ENCODE measurements around the gene CASP2. TPM values are rescaled to one million over a fixed set of nuclear protein-coding genes. Genes with fewer than 3 reads are reported as not detected.

CASP2 gene
- total RNA-seq, 2 donors from 2014 or later, result 33.9 to 47.0 TPM

DNA sequence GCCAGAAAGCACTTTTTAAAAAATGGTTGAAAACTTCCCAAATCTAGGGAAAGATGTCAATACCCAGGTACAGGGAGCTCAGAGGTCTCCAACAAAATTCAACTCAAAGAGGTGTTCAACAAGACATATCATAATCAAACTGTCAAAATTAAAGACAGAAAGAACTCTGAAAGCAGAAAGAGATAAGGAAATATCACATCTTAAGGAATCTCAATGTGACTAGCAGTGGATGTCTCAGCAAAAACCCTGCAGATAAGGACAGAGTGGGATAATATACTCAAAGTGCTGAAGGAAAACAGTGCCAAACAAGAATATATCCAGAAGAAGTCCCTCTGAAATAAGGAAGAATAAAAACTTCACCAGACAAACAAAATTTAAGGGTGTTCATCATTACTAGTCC is 38.0 kb upstream of the CASP2 start:
- Histone ChIP-seq H3K9ac (ENCODE audit: low read depth in 2 of 2, low read length in 2 of 2) (no peak overlapping the region), H3K27ac (no peak overlapping the region), H3K36me3 (no peaks in the 10 kb centered on the region), H3K4me1 (peaks cover 4% of the 10 kb centered on the region), H3K27me3 (no peaks in the 10 kb centered on the region), H3K4me3 (no peak overlapping the region), H3K9me3 (no peaks in the 10 kb centered on the region)
- intact Hi-C loops (cut with DNase I), result no loop called here
- DNase-seq, result no peak
- TF ChIP-seq, protein P1, sequence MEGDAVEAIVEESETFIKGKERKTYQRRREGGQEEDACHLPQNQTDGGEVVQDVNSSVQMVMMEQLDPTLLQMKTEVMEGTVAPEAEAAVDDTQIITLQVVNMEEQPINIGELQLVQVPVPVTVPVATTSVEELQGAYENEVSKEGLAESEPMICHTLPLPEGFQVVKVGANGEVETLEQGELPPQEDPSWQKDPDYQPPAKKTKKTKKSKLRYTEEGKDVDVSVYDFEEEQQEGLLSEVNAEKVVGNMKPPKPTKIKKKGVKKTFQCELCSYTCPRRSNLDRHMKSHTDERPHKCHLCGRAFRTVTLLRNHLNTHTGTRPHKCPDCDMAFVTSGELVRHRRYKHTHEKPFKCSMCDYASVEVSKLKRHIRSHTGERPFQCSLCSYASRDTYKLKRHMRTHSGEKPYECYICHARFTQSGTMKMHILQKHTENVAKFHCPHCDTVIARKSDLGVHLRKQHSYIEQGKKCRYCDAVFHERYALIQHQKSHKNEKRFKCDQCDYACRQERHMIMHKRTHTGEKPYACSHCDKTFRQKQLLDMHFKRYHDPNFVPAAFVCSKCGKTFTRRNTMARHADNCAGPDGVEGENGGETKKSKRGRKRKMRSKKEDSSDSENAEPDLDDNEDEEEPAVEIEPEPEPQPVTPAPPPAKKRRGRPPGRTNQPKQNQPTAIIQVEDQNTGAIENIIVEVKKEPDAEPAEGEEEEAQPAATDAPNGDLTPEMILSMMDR (IDR thresholded peaks at IDR 0.05), result no peak

DNA sequence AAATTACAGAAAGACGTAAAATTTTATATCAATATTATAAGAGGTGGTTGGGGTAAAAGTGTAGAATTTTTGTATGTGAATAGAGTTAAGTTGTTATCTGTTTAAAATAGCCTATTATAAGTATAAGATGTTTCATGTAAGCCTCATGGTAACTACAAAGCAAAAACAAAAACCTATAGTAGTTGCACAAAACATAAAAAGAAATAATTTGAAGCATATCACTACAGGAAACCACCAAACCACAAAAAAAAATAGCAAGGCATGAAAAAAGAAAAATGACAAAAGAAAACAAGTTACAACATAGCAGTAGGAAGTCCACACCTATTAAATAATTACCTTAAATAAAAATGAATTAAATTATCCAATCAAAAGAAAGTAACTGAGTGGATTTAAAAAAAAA is 37.3 kb upstream of the CASP2 start:
- no peak overlapping the region for H3K4me3 ChIP-seq
- H3K27ac ChIP-seq, result no peak overlapping the region
- intact Hi-C loops (cut with DNase I), result no loop called here
- TF ChIP-seq, protein P1 (IDR thresholded peaks at IDR 0.05), result no peak
- no peaks in the 10 kb centered on the region for H3K9me3 ChIP-seq
- no peak for DNase-seq
- no peaks in the 10 kb centered on the region for H3K4me1 ChIP-seq
- no peaks in the 10 kb centered on the region for H3K36me3 ChIP-seq
- no peak overlapping the region for H3K9ac ChIP-seq (ENCODE audit: low read depth in 2 of 2, low read length in 2 of 2)
- H3K27me3 ChIP-seq, result no peaks in the 10 kb centered on the region

GRCh38 chr7:143252006-143252405 is 36.1 kb upstream of the CASP2 start:
- no peaks in the 10 kb centered on the region for H3K4me1 ChIP-seq
- H3K27me3 ChIP-seq, result no peaks in the 10 kb centered on the region
- no peaks in the 10 kb centered on the region for H3K9me3 ChIP-seq
- no peak overlapping the region for H3K4me3 ChIP-seq
- TF ChIP-seq, protein P1 (IDR thresholded peaks at IDR 0.05), result no peak
- H3K9ac ChIP-seq (ENCODE audit: low read depth in 2 of 2, low read length in 2 of 2), result no peak overlapping the region
- no peak for DNase-seq
- H3K36me3 ChIP-seq, result no peaks in the 10 kb centered on the region
- no peak overlapping the region for H3K27ac ChIP-seq
- intact Hi-C loops (cut with DNase I), result no loop called here

- Histone ChIP-seq H3K27ac (no peak overlapping the region), H3K4me1 (no peaks in the 10 kb centered on the region), H3K27me3 (no peaks in the 10 kb centered on the region), H3K9me3 (no peaks in the 10 kb centered on the region), H3K4me3 (no peak overlapping the region), H3K9ac (ENCODE audit: low read depth in 2 of 2, low read length in 2 of 2) (no peak overlapping the region), H3K36me3 (no peaks in the 10 kb centered on the region)
- TF ChIP-seq, protein P1 (IDR thresholded peaks at IDR 0.05), result no peak
- intact Hi-C loops (cut with DNase I), result no loop called here
- DNase-seq, result no peak
Measured at GRCh38 chr7:143255564-143255963, 32.6 kb upstream of the CASP2 start.

- H3K4me1 ChIP-seq, result no peaks in the 10 kb centered on the region
- no peaks in the 10 kb centered on the region for H3K36me3 ChIP-seq
- no peak for DNase-seq
- TF ChIP-seq, protein P1 (IDR thresholded peaks at IDR 0.05), result no peak
- no peaks in the 10 kb centered on the region for H3K27me3 ChIP-seq
- H3K27ac ChIP-seq, result no peak overlapping the region
- H3K9ac ChIP-seq (ENCODE audit: low read depth in 2 of 2, low read length in 2 of 2), result no peak overlapping the region
- intact Hi-C loops (cut with DNase I), result no loop called here
- no peaks in the 10 kb centered on the region for H3K9me3 ChIP-seq
- no peak overlapping the region for H3K4me3 ChIP-seq
Measured at GRCh38 chr7:143256325-143256724, 31.8 kb upstream of the CASP2 start.

DNA sequence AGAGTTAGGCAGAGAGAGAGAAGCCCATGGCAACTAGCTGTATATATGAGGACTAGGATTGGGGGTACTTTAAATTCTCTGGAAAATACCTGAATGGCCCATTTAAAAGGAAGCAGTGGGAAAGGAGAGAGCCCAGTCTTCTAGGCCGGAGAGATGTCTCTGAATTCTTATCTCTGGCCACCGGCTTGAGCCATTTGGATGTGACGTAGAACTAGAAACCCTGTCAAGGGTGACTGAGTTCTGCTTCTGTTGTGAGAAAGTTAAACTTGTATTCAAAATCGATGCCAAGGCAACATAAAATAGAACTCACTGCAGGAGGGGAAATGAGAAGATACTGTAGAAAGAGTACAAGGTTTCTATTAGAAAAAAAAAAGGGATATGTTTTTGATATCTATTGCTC is 31.2 kb upstream of the CASP2 start:
- H3K9me3 ChIP-seq, result no peaks in the 10 kb centered on the region
- no peak for DNase-seq
- no peaks in the 10 kb centered on the region for H3K4me1 ChIP-seq
- intact Hi-C loops (cut with DNase I), result no loop called here
- H3K9ac ChIP-seq (ENCODE audit: low read depth in 2 of 2, low read length in 2 of 2), result no peak overlapping the region
- no peak overlapping the region for H3K4me3 ChIP-seq
- TF ChIP-seq, protein P1 (IDR thresholded peaks at IDR 0.05), result no peak
- no peaks in the 10 kb centered on the region for H3K36me3 ChIP-seq
- H3K27ac ChIP-seq, result no peak overlapping the region
- no peaks in the 10 kb centered on the region for H3K27me3 ChIP-seq
